K562 (cell line): ENCODE data around the gene TMEM88. TPM values are rescaled to one million over a fixed set of nuclear protein-coding genes. Genes with fewer than 3 reads are reported as not detected.
A peak's percentile ranks its signal among the peaks of the same experiment; 100 is the strongest.

Experiments
- ARID2 ChIP-seq: fragments of 450-650 bp; IDR thresholded peaks from 2 replicates; pipeline ENCODE4 v1.6.1; 2017; ENCODE audit warnings: antibody characterized with exemption, mild to moderate bottlenecking
- COPS2 ChIP-seq: fragments of 450-650 bp; conservative IDR thresholded peaks from 2 replicates; pipeline ENCODE4 v1.6.1; 2016; ENCODE audit warnings: mild to moderate bottlenecking, moderate library complexity
- CTCFL ChIP-seq: IDR thresholded peaks from 2 replicates; pipeline ENCODE4 v1.6.1; 2011; ENCODE audit warnings: borderline replicate concordance, low read depth, mild to moderate bottlenecking, moderate library complexity, low read length; ENCODE audit not compliant: insufficient read depth, poor library complexity, severe bottlenecking
- DDX20 ChIP-seq: fragments of 450-650 bp; IDR thresholded peaks from 2 replicates; pipeline ENCODE4 v1.6.1; 2016; ENCODE audit warnings: missing genetic modification characterization, low read depth, mild to moderate bottlenecking, missing compliant biosample characterization, moderate library complexity
- PHB2 ChIP-seq: fragments of 450-650 bp; IDR thresholded peaks from 2 replicates; pipeline ENCODE4 v1.6.1; 2017; ENCODE audit warnings: low read depth
- SMAD4 ChIP-seq: fragments of 250-450 bp; sonication (Bioruptor Pico); conservative IDR thresholded peaks from 2 replicates; pipeline ENCODE4 v1.8.0; 2021; ENCODE audit warnings: inconsistent platforms, mild to moderate bottlenecking, moderate library complexity
- TRIM28 ChIP-seq: fragments of 450-650 bp; IDR thresholded peaks from 2 replicates; pipeline ENCODE4 v1.6.1; 2017
- USF1 ChIP-seq: sonication (generic); formaldehyde crosslinking; IDR thresholded peaks from 2 replicates; pipeline ENCODE4 v1.9.0; 2022; ENCODE audit warnings: mild to moderate bottlenecking, missing genetic modification reagents
- ZFX ChIP-seq: sonication (generic); formaldehyde crosslinking; IDR thresholded peaks from 2 replicates; pipeline ENCODE4 v1.8.0; 2022; ENCODE audit warnings: mild to moderate bottlenecking, missing genetic modification reagents, moderate library complexity
- ZNF224 ChIP-seq: sonication (generic); formaldehyde crosslinking; IDR thresholded peaks from 2 replicates; pipeline ENCODE4 v1.8.0; 2022; ENCODE audit warnings: mild to moderate bottlenecking, missing genetic modification reagents
- ZNF407 ChIP-seq: fragments of 450-650 bp; IDR thresholded peaks from 2 replicates; pipeline ENCODE4 v1.6.1; 2016; ENCODE audit warnings: low read depth
- ZNF507 ChIP-seq: conservative IDR thresholded peaks from 2 replicates; pipeline ENCODE4 v1.6.1; 2017; ENCODE audit warnings: missing genetic modification characterization, missing compliant biosample characterization
- polyA plus RNA-seq, 8 experiments: library from polyadenylated mRNA; depleted of rRNA in 4 of 8; stranded (reverse) in 5 of 8; unstranded in 3 of 8; fragments of >200 nt; fragmentation: Nextera tagmentation in 2 of 8; fragmentation: Illumina TruSeq in 1 of 8; extraction: Ambion mirVana in 2 of 8; extraction: Trizol in 1 of 8; gene quantifications; 2 replicates each; pipeline versions ENCODE4 v1.2.1 to v1.2.3, GENCODE V29; 2011 to 2014; ENCODE audit warnings: inconsistent platforms in 1 of 8, missing spikeins in 1 of 8
- total RNA-seq, 7 experiments: library from RNA; depleted of rRNA in 6 of 7; stranded (reverse); fragments of >200 nt in 6 of 7; fragmentation: Illumina TruSeq in 2 of 7; extraction: Trizol in 2 of 7; gene quantifications; 2 replicates each; pipeline versions ENCODE4 v1.2.1 to v1.2.3, GENCODE V29; 2011 to 2021; ENCODE audit warnings: low replicate concordance in 1 of 7
- TF ChIP-seq, protein P1 (sequence below): fragments of 250-450 bp; sonication (Bioruptor Pico); IDR thresholded peaks from 2 replicates; pipeline ENCODE4 v1.4.0; 2020; ENCODE audit warnings: mild to moderate bottlenecking, moderate library complexity
- TF ChIP-seq, protein P2 (sequence below): sonication (generic); formaldehyde crosslinking; IDR thresholded peaks from 2 replicates; pipeline ENCODE4 v1.8.1; 2023; ENCODE audit warnings: mild to moderate bottlenecking, missing genetic modification reagents

TMEM88 gene
- total and polyA plus RNA-seq, 9 of the 15 experiments (the other 6 are each of a cell fraction or from before 2014, with no cell fraction given), result 0.10 to 1.4 (median 0.36) TPM; not detected in 3

- TF ChIP-seq ZNF224 (no peak), SMAD4 (CRISPR knock-in tag) (peak; percentile 99), ZNF507 (tag) (no peak), ARID2 (no peak), ZFX (peak; percentile 64), ZNF407 (no peak), TRIM28 (no peak), COPS2 (no peak), USF1 (CRISPR knock-in tag) (peak; percentile 88), DDX20 (tag) (no peak), CTCFL (no peak), PHB2 (no peak)
- TF ChIP-seq, protein P1, sequence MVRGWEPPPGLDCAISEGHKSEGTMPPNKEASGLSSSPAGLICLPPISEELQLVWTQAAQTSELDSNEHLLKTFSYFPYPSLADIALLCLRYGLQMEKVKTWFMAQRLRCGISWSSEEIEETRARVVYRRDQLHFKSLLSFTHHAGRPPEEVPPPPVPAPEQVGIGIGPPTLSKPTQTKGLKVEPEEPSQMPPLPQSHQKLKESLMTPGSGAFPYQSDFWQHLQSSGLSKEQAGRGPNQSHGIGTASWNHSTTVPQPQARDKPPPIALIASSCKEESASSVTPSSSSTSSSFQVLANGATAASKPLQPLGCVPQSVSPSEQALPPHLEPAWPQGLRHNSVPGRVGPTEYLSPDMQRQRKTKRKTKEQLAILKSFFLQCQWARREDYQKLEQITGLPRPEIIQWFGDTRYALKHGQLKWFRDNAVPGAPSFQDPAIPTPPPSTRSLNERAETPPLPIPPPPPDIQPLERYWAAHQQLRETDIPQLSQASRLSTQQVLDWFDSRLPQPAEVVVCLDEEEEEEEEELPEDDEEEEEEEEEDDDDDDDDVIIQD (CRISPR knock-in tag), result no peak
- TF ChIP-seq, protein P2, sequence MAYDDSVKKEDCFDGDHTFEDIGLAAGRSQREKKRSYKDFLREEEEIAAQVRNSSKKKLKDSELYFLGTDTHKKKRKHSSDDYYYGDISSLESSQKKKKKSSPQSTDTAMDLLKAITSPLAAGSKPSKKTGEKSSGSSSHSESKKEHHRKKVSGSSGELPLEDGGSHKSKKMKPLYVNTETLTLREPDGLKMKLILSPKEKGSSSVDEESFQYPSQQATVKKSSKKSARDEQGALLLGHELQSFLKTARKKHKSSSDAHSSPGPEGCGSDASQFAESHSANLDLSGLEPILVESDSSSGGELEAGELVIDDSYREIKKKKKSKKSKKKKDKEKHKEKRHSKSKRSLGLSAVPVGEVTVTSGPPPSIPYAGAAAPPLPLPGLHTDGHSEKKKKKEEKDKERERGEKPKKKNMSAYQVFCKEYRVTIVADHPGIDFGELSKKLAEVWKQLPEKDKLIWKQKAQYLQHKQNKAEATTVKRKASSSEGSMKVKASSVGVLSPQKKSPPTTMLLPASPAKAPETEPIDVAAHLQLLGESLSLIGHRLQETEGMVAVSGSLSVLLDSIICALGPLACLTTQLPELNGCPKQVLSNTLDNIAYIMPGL (CRISPR knock-in tag), result no peak
Observed at GRCh38 chr17:7841396-7841914, 13.4 kb upstream of the TMEM88 start (continued).
